IPS DF 4.7 (cell line): ENCODE data around the gene PLCD3.

Source experiments
- DNase-seq: peaks from one replicate; pipeline ENCODE4 v3.0.0-alpha.2; 2013; ENCODE audit warnings: low spot score; ENCODE audit errors: extremely low read depth

The PLCD3 gene

DNA sequence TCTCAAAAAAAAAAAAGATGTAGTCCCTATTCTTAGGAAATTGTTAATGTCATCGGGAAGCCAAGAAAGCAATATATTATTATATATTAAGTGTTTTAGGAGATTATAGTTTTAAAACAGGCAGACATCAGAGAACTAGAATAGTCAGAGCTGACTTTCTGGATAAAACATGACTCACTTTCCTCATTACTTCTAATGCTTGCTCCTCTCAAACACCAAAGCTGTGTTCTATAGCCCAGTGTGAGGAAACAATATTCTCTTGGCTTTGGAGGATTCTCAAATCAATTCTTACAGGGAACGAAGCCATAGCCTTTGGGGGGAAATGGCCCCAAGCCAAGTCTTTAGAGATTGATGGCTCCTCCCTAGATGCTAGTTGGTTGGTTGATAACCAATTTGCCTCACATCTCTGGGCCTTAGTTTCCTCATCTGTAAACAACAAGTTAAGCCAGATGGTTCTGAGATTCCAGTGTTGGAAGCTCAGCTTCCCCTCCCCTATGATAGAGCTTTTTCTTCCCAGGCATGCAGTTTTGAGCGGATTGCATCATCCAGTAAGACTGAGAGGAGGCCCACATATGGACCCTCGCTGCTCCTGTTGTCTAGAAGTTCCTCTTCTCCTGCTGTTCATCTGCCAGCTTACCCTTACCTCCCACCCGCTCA is 58.8 kb downstream of the PLCD3 start:
- DNase-seq: no peak

DNA sequence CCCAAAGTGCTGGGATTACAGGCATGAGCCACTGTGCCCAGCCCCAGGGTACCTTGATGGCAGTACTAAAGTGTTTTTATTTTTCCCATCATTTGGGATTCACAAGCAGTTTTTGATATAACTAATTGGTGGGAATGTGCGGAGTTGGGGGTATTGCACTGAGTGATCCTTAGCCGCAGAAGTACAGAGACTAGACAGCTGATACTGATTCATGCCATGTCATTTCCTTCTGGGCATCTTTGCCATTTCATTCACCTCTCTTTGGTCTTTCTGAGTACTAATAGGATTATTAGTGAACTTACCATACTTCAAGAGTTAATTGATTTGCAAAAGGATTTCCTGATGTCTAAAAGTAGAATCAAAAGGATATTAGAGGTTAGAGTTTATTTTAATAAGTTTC is 61.5 kb downstream of the PLCD3 start:
- DNase-seq: no peak

DNA sequence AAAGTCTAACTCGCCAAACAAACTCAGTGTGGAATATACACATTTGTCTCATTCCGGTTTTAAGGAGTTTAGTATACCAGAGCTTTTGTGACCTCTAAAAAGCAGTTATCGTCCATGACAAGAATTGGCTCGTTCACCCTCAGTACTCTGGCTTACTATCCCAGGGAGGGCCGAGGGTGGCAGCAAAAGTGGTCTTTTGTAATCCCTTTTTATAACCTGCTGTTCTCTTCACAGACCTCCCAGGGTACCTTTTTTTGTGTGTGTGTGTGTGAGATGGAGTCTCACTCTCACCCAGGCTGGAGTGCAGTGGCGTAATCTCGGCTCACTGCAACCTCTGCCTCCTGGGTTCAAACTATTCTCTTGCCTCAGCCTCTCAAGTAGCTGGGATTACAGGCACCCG is 62.3 kb downstream of the PLCD3 start:
- DNase-seq: no peak

DNA sequence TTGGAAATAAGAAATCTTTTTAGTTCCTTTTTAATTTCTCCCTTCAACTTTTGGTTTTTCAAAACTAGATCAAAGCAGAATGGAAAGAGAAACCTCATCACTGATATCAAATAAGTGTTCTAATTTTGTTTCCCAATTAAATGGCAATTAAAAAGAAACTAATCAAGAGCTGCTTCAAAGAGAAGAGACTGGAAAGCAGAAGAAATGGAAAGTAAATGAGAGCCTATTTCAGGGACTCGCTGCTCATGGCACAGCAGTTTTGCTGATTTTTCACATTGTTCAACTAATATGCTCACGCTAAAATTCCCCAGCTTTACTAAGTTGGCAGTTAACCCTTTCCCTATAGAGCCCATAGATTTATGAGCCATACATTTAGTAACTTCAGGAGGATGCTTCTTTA is 64.7 kb downstream of the PLCD3 start:
- DNase-seq: no peak

DNA sequence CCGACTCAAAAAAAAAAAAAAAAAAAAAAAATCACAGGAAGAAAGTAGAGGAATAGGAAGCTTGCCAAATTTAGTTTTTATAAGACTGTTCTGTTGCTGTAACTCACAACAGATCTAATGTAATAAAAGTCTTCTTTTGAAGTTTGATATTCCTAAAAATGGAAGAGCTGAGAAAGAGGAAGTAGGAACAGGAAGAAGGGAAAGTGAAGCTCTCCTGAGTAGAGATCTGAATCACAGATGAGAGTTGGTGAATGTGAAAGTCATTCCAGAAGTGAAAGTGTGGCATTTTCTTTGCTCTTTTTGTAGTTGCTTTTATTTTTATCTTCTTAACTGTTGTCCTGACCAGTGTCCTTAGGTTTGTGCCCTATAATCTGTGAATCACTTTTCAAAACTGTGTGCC is 69.1 kb downstream of the PLCD3 start:
- no peak for DNase-seq

DNA sequence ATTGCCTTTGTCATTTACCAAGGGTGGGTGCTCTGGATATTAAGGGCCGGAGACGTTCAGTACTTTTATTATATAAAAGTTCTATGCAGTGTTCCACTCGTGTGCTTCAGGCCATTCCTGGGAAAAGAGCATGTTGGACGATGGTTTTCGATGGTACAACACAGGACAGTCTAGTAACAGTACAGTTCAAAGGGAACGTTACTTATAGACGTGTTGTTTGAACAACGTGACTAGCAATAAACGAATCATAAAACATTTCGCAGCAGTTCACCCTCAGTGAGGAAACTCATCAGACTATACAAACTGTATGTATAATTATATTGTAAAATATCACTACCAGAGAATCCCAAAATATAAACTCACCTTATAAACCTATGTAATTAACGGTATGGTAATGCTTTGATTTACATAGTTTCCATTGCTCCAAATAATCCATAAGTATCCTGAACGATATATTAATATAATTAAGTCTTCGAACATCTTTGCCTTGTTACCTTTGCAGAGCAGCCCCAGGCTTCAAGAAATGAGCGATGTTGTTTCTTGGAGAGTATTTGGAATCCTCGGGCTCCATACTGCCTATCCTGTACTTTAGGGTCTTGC is 70.6 kb downstream of the PLCD3 start:
- no peak for DNase-seq

DNA sequence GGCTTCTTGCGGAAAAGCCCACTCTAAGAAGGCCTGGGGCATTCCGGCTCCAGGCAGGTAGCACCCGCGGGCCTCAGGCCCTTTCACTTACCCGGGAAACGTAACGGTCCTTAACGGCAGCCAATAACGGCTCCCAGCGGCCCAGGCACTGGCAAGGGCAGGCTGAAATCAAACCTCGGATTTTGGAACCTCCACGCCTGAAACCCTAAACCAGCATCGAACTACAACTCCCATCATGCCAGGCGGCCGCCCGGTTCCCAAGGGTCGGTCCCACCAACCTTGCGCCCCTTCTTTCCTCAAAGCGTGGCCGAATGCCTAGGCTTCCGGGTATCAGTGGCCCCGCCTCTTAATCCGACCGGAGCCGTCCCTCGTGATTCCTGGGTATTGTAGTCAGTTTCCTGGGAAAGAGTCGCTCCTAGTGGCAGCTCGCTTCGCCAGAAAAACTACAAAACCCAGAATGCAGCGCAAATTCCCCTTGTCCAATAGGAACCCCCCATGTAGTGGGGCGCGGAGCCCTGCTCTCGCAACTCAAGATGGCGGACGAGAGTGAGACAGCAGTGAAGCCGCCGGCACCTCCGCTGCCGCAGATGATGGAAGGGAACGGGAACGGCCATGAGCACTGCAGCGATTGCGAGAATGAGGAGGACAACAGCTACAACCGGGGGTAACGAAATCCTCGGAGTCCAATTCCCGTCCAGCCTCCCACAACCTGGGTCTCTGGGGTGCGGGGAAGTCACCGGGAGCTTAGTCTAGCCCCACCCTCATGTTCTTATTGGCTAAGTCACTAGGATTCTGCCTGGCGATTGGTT is 71.3 kb downstream of the PLCD3 start, which contains the start of gene NMT1:
Gene NMT1, plus strand, starts transcription at position 521 of the 809 bp plus-strand sequence. Its CDS starts 13 bp downstream, at position 534.
- DNase-seq: peak; percentile 95

DNA sequence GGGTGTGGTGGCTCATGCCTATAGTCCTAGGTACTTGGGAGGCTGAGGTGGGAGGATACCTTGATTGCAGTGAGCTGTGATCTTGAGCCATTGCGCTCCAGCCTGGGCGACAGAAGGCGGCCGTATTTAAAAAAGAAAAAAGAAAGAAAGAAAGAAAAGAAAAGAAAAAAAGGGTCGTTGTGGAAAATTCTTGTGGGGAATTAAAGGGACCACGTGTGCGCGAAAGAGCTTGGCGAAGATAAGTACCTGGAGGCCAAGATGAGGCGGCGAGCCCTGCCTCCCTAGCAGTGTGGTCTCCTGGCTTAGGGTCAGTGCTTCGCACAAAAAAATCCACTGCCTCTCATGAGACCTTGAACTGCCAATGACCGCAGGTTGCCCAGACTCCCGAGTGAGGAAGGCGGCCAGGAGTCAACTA is 71.9 kb downstream of the PLCD3 start:
- DNase-seq: no peak
